Activated B cell treated with CpG ODN at 0.5 μM for 24 hours (primary cell): ENCODE measurements around the gene EWSR1. TPM values are rescaled to one million over a fixed set of nuclear protein-coding genes. Genes with fewer than 3 reads are reported as not detected.

ENCODE experiments used
- ATAC-seq: fragments of 200-7000 bp; cut with Tn5 transposase; one replicate; pipeline ENCODE4 v1.10.0; 2021; ENCODE audit warnings: low read depth, mild to moderate bottlenecking, moderate library complexity
- CTCF ChIA-PET: fragments of 350-600 bp; sonication (Branson Sonifier 250); formaldehyde crosslinking; loops from one replicate; lab custom pipeline; 2021; ENCODE audit warnings: antibody characterized with exemption; lab: Charles Lee
- POLR2A ChIA-PET: fragments of 350-600 bp; sonication (Branson Sonifier 250); formaldehyde crosslinking; loops from one replicate; lab custom pipeline; 2021; ENCODE audit warnings: antibody characterized with exemption; lab: Charles Lee
- DNase-seq: peaks from one replicate; pipeline ENCODE4 v3.0.0; 2022
- H3K27ac Mint-ChIP-seq: one replicate; pipeline ENCODE4 v1.8.0; 2020; ENCODE audit warnings: mixed read lengths
- H3K27me3 Mint-ChIP-seq: one replicate; pipeline ENCODE4 v1.8.0; 2021; ENCODE audit warnings: mixed read lengths
- H3K36me3 Mint-ChIP-seq: one replicate; pipeline ENCODE4 v1.8.0; 2021; ENCODE audit warnings: low read depth, mixed read lengths
- H3K4me1 Mint-ChIP-seq: one replicate; pipeline ENCODE4 v1.8.0; 2021; ENCODE audit warnings: mixed read lengths
- H3K4me3 Mint-ChIP-seq: one replicate; pipeline ENCODE4 v1.8.0; 2020; ENCODE audit warnings: mild to moderate bottlenecking, mixed read lengths
- H3K9me3 Mint-ChIP-seq: one replicate; pipeline ENCODE4 v1.8.0; 2020; ENCODE audit warnings: mixed read lengths
- CTCF ChIP-seq: fragments of 200-600 bp; IDR thresholded peaks from one replicate; pipeline ENCODE4 v1.8.0; 2022; ENCODE audit warnings: antibody characterized with exemption, mild to moderate bottlenecking
- intact Hi-C: fragments of 100-400 bp; cut with micrococcal nuclease; formaldehyde crosslinking; loops from one replicate; pipeline ENCODE4 v1.15.1; 2024
- total RNA-seq: library from RNA; stranded (reverse); gene quantifications from 2 replicates; pipeline ENCODE4 v1.2.3, GENCODE V29; 2022

EWSR1 gene
- total RNA-seq, 1 donor from 2014 or later = 382 TPM

GRCh38 chr22:29266564-29267461 is 1.3 kb upstream of the EWSR1 start:
- Mint-ChIP-seq H3K27ac (peak overlapping the region; percentile 100), H3K9me3 (no peaks in the 10 kb centered on the region), H3K36me3 (peaks cover 40% of the 10 kb centered on the region), H3K4me1 (peaks cover 47% of the 10 kb centered on the region), H3K4me3 (peak overlapping the region; percentile 96), H3K27me3 (no peaks in the 10 kb centered on the region)
- ChIA-PET CTCF (interaction anchor here (1.6 kb wide), 1 partner anchor 21 kb away, joined by 4 read pairs; no protein-coding TSS in a partner anchor), POLR2A (interaction anchor here (0.6 kb wide), 1 partner anchor 306 kb away, joined by 3 read pairs; no protein-coding TSS in a partner anchor)
- no peak for ATAC-seq
- DNase-seq = no peak
- intact Hi-C loops = loop anchor here (1.0 to 10.0 kb wide), 6 partner anchors 22 to 1352 kb away; partner anchors contain the start of genes CHEK2, HSCB, KREMEN1 and PITPNB
- TF ChIP-seq CTCF = no peak

- CTCF ChIA-PET = interaction anchor here (1.6 kb wide), 1 partner anchor 22 kb away, joined by 4 read pairs; no protein-coding TSS in a partner anchor
- peak overlapping the region; percentile 100 for H3K27ac Mint-ChIP-seq
- peak overlapping the region; percentile 96 for H3K4me3 Mint-ChIP-seq
- no peak for DNase-seq
- TF ChIP-seq CTCF = no peak
- intact Hi-C loops = loop anchor here (1.0 to 10.0 kb wide), 6 partner anchors 22 to 1353 kb away; partner anchors contain the start of genes CHEK2, HSCB, KREMEN1 and PITPNB
- no peaks in the 10 kb centered on the region for H3K27me3 Mint-ChIP-seq
- H3K36me3 Mint-ChIP-seq = peaks cover 47% of the 10 kb centered on the region
- POLR2A ChIA-PET = interaction anchor here (0.6 to 1.7 kb wide), 2 partner anchors 118 to 306 kb away, joined by 3 to 6 read pairs; no protein-coding TSS in a partner anchor
- peaks cover 53% of the 10 kb centered on the region for H3K4me1 Mint-ChIP-seq
- no peaks in the 10 kb centered on the region for H3K9me3 Mint-ChIP-seq
- no peak for ATAC-seq
Measured at GRCh38 chr22:29267462-29267857, 608 bp upstream of the EWSR1 start.

GRCh38 chr22:29268511-29269229 is 602 bp downstream of the EWSR1 start:
- peak overlapping the region; percentile 96 for H3K4me3 Mint-ChIP-seq
- POLR2A ChIA-PET = interaction anchor here (0.6 to 1.7 kb wide), 3 partner anchors 8 to 469 kb away, joined by 3 to 6 read pairs (median 4); no protein-coding TSS in a partner anchor
- DNase-seq (no peak), ATAC-seq (peak; percentile 25)
- H3K4me1 Mint-ChIP-seq = peaks cover 64% of the 10 kb centered on the region
- no peaks in the 10 kb centered on the region for H3K9me3 Mint-ChIP-seq
- H3K36me3 Mint-ChIP-seq = peaks cover 59% of the 10 kb centered on the region
- H3K27me3 Mint-ChIP-seq = no peaks in the 10 kb centered on the region
- TF ChIP-seq CTCF = no peak
- CTCF ChIA-PET = no interaction called here
- intact Hi-C loops = loop anchor here (1.0 to 10.0 kb wide), 8 partner anchors 101 to 1354 kb away; partner anchors contain the start of genes AP1B1, CHEK2, HSCB and KREMEN1
- peak overlapping the region; percentile 100 for H3K27ac Mint-ChIP-seq

GRCh38 chr22:29269230-29269604 is 1.1 kb downstream of the EWSR1 start:
- CTCF ChIA-PET = no interaction called here

More at GRCh38 chr22:29269230-29269604, 1.1 kb downstream of the EWSR1 start:
- no peak for TF ChIP-seq CTCF
- Mint-ChIP-seq H3K9me3 (no peaks in the 10 kb centered on the region), H3K36me3 (peaks cover 64% of the 10 kb centered on the region), H3K27ac (peak overlapping the region; percentile 100), H3K4me3 (peak overlapping the region; percentile 96), H3K4me1 (peaks cover 69% of the 10 kb centered on the region), H3K27me3 (no peaks in the 10 kb centered on the region)
- intact Hi-C loops = loop anchor here (5.0 to 10.0 kb wide), 5 partner anchors 197 to 1354 kb away; partner anchors contain the start of genes CHEK2, HSCB, KREMEN1 and PITPNB
- POLR2A ChIA-PET = interaction anchor here (1.7 kb wide), 1 partner anchor 116 kb away, joined by 6 read pairs; no protein-coding TSS in a partner anchor
- ATAC-seq (no peak), DNase-seq (no peak)
